ENCODE measurements around the gene AKAP9.
A peak's percentile ranks its signal among the peaks of the same experiment; 100 is the strongest.
"Not testable (repeated sequence)": the region's sequence is repeated elsewhere in the genome, so short reads cannot be mapped to it uniquely, and the experiment has no call there.

Gene AKAP9

DNA sequence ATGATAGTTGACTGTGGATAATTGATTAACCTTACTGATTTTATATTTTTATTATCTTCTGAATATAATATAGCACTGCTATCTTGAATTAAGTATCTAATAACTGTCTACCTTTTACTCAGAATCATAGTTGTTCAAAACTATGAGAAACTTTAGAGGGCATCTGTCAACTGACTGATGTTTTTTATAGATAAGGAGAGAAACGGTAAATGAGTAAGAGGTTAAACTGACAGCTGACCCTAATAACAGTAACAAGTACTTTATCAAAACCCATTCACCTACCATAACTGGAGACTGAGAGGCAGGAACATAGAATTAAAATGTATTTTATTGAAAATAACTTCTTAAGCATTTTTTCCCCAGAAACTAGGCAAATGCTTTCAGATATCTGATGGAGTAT, 131.5 kb downstream of the AKAP9 start:
- no peak for DNase-seq

DNA sequence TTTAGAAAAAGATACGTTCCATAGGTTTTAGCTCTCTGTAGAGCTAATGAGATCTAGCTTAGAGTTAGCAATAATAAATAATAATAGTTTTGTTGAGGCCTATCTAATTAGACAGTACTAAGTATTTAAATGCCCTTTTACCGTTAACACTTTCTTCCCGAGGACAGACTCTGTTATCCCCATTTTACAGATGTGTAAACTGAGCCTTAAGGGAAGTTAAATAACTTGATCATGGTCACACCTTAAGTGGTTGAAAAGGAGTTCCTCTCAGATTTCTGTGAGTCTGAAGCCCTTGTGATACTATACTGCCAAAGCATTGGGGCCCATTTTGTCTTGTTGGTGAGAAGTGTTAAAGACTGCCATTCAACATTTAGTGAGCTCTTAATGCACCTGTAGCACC, 132.0 kb downstream of the AKAP9 start:
- no peak for DNase-seq

DNA sequence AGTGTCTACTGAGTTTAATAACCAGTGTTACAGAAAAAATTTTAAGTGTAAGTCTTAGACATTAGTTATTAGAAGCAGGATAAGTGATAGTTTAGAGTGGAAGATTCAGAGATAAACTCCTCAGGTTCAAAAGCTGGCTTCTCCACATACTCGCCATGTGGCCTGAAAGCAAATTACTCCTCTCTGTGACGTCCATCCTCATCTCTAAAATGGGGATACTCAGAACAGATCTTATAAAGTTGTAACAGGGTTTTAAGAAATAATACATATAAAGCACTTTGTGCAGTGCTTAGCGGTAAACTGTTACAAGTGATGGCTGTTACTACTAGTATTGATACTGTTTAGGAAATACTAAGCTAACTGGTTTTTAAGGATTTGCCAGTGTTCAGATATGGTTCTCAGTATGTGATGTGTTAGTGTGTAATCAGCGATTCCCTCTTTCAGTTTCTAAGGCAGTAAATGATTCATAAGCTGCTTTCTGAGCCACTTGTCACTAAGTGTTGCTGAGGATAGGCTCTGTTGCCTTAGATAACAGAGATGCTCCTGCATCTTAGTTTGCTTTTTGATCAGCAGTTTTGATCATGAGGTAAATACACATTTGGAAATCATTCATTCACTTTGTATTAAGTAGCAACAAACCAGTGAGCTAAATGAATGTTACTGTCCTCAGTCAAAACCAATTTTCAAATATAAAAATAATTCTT, 134.9 kb downstream of the AKAP9 start:
- no peak for DNase-seq

DNA sequence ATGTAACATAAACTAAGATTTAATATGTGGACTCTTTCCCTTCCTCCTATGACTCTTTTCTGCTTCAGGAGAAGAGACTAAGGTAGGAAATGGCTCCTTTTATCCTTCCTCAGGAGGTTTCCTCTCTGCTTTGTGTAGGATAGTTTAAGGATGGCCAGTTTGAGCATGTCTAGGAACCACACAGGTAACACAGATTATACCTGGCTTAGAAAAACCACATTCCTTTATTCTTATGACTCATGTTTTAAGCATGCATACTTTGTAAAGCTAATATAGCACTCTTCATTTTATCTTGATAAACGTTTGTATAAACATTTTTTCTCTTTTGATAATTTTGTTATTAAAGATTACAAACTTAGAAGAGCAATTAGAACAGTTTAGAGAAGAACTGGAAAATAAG, 135.8 kb downstream of the AKAP9 start:
- DNase-seq: no peak

- DNase-seq: not testable (repeated sequence)
Observed at GRCh38 chr7:92083922-92084321, 143.3 kb downstream of the AKAP9 start.

- DNase-seq: no peak
Observed at GRCh38 chr7:92088266-92088665, 147.6 kb downstream of the AKAP9 start.

GRCh38 chr7:92092210-92092609, 151.5 kb downstream of the AKAP9 start:
- no peak for DNase-seq

- DNase-seq: no peak
Observed at GRCh38 chr7:92095380-92095779, 154.7 kb downstream of the AKAP9 start.

DNA sequence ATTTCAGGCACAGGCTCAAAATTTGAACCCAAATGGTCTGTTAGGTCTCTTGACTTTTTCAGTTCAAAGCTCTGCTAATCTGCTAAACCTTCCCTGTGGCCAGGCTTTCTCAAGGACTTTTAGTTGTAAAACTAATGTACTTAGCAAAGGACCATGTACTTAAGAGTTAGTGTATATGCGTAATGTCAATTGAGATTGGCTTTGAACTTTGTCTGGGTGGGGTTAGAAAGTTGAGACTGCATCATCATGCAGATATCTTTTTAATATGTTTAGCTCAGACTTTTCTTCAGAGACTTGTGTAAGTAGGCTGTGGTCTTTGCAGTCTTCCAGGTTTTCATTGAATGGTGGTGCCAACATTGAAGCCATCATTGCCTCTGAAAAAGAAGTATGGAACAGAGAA, 159.9 kb downstream of the AKAP9 start:
- no peak for DNase-seq

DNA sequence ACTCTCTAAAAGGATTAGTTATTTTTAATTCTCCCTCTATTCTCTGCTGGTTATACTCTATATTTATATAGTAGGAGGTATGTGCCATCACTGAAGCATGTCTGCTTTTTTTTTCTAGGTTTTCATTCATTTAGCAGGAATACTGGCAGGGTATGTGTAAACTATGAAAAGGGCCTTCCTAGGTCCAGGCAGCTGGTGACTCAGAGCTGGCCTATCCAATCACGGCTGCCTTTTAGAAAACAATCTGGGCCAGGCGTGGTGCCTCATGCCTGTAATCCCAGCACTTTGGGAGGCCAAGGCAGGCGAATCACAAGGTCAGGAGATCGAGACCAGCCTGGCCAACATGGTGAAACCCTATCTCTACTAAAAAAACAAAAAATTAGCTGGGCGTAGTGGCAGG, 162.2 kb downstream of the AKAP9 start:
- DNase-seq: not testable (repeated sequence)

DNA sequence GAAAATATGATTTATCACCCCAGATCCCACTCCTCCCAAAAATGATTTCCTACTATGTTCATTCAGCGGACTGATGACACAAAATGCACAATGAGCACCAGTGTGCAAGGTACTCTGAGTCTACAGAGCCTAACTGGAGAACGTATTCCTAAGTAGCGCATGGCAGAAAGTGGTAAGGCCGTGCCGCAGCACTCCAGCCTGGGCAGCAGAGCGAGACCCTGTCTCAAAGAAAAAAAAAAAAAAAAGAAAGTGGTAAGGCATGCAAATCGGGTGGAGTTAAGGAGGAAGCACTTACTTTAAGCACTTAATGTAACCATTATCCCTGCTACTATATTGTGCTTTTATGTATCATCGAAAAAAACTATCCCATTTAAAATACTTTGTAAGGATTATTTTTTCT, 168.2 kb downstream of the AKAP9 start:
- no peak for DNase-seq

DNA sequence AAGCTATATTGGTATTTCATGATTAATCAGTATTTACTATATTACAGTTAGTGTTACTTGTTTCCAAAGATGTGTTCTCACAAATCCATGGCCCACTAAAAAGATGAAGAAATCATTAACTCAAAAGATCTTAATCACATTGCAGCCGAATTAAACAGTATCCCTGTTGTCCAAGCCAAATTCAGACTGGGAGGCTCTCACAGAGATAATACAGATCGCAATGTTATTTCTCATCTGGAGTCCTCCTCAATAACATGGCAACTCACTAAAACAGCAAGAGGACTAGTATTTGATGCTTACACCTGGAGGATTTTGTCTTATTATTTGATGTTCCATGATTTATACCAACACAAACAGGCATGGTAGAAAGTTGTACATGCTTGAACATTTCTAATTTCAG, 170.2 kb downstream of the AKAP9 start:
- no peak for DNase-seq

GRCh38 chr7:92115821-92116220, 175.2 kb downstream of the AKAP9 start:
- DNase-seq: no peak

DNA sequence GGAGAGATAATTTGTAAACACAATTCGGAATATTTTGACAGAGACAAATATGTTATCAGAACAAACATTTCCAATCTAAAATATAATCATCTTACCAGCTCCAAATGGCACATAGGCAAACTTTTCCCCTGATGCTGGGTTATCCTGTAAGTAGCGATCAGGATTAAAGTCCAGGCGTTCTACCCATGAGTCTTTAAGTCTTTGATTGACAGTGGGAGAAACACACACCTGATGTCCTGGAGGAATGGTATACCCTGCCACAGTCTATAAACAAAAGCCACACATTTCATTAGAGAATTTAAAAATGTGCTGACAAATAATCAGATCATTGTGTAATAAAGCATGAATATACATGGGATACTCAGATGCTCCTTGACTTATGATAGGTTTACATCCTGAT, 176.3 kb downstream of the AKAP9 start:
- DNase-seq: no peak

DNA sequence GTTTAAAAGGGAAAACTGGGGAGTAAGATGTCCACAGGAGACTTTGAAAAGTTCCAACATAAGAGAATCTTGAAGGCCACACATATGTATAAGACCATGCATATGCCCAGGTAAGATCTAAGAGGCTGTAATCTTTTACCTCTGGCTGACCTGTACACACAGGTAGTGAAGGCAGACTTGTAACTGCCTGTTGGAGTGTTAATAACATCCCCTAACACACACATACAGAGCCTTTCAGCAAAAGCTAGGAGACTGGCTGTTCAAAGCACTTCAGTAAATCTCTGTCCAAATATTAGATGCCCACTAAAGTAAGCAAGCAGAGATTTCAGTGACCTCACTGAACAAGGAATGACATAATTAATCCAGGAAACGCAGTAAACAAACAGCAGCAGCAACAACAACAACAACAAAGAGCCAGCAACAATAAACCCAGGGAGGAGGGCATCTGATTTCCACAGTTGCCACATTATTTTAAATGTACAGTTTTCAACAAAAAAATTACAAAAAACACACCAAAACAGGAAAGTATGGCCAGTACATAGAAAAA, 178.6 kb downstream of the AKAP9 start:
- no peak for DNase-seq

- DNase-seq: no peak
Observed at GRCh38 chr7:92121681-92122080, 181.0 kb downstream of the AKAP9 start.

DNA sequence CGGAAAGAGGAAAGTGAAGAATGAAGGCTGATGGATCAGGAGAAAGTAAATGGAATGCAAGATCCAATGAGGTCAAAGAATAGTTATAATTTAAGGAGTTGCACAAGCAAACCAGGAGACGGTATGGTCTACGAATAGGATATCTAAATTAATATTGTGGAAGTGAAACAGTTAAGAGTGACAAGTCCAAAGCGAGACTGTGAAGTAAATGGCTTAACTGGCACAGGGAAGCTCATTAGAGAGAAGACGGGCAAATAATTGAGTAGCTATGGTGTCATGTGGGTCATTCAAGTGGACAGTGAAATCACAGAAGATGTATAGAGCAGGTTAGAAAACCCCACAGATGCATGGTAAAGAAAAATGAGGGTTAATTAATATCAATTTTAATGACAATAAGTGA, 190.4 kb downstream of the AKAP9 start:
- no peak for DNase-seq

DNA sequence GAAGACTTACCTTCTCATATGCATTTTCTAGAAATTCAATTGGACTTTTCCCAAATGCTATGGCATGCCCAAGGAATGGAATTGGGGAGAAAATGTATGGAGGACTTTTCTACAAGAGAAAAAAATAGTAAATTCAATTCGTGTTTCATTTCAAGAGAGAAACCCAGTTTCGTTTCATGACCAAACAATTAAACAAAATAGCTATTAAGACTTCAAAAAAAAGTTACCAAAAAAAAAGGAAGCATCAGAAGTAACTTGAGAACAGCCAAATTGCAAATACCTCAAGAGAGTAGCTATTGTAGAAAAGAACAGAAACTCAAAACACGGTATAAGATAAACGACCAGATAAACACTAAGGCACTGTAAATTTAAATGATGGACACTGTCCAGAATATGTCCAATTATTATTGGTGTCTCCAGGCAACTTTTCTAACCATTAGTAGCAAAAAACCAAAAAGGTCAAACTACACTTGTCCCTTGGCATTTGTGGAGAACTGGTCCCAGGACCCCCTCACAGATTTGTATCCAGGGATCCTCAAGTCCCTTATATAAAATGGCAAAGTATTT, 191.2 kb downstream of the AKAP9 start:
- DNase-seq: no peak

DNA sequence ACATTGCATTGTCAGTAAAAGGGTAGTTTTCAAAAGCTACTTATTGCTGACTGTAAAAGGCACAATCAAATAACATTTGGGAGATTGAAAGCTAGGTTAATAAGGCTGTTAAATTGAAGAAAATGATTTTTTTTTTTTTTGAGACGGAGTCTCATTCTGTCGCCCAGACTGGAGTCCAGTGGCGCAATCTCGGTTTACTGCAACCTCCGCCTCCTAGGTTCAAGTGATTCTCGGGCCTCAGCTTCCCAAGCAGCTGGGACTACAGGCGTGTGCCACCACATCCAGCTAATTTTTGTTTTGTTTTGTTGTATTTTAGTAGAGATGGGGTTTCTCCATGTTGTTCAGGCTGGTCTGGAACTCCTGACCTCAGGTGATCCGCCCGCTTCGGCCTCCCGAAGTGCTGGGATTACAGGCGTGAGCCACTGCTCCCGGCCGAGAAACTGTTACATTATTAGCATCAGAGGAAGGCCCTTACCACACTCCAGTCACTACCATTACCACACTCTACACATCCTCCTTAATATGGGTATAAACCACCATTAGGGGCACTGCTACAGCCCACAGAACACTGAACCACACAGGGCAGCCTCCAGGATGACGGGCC, 192.6 kb downstream of the AKAP9 start:
- no peak for DNase-seq

DNA sequence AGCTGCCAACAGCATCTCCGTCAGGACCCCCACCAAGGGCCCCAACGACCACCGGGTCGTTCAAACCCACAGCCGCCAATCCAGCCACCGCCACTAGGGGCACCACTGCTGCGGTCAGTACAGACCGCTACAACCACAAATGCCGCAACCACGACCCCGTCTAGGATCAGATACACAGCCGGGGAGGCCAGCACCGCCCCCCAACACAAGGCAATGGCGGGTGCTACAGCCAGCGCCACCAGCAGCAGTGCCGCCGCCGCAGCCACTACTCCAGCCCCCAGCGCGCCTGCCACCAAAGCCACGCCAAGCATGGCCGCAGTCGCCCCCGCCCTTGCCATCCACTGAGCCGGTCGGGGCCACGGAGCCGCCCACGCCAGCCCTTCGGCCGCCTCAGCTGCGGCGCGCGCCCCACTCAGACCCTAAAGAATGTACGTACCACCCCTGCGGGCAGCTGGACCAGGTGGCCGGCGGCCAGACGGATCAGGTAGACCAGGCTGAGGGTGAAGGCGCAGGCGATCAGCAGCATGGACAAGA, 193.1 kb downstream of the AKAP9 start:
- DNase-seq: peak; percentile 56

- peak; percentile 91 for DNase-seq
Observed at GRCh38 chr7:92134271-92135051, 193.8 kb downstream of the AKAP9 start, which contains the start of gene CYP51A1. CYP51A1 (minus strand) TSS chr7:92134477; CDS start chr7:92134364, 113 bp downstream.

GRCh38 chr7:92135052-92135889, 194.6 kb downstream of the AKAP9 start:
- no peak for DNase-seq

Measured in CD4-positive, alpha-beta T cell treated with Interleukin-6 for 4 hours (primary cell).